HG03469 (cell line): ENCODE results near the gene KCTD3.

Source experiments
- ATAC-seq: cut with Tn5 transposase; IDR thresholded peaks from one replicate; pipeline ENCODE4 v1.9.1; 2021; ENCODE audit warnings: mild to moderate bottlenecking, moderate library complexity, moderate number of reproducible peaks; ENCODE audit not compliant: unreplicated experiment

KCTD3 gene

DNA sequence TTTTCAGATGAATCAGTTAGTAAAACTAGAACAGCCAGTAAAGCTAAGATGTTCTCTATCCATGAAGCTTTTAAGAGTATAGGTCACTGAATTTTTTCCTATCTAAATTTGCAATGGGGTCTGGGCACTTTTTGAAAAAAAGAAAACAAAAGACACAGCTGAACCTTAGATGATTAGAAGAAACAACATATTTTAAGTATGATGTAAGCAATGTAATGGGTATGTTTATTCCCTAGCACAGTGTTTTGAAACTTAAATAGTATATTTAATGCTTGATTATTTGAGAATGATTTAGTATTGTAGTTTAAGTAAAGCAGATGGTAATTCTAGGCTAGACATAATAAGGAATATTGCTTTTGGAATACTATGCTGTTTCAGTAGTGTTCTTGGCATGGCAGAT lies 36.2 kb downstream of the KCTD3 start:
- ATAC-seq: no peak

DNA sequence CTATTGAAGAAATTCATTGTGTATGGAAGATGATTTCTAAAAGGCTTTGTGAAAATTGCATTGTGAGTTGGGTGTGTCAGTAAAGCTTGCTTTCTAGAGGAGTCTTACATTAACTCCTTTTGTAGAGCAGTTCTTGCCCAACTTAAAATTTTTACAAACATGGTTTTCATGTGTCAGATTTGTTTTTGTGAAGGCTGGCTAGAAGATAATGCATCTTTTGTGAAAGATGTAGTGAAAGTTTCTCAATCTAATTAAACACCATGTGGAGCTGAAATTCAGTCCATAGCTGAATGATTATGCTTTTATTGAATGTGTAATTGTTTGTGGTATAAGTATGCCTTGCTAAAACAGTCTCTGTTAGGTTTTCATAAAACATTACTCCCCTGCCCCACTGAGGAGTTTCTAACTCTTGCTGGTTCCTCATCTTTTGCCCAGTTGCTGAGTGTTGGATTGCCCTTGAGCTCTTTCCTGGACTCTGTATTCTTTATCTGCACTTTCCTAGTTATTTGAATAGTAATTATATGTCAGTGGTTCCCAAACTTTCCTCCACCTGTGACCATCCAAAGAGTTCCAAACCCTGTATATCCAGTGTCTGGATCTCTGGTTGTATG lies 38.0 kb downstream of the KCTD3 start:
- no peak for ATAC-seq

DNA sequence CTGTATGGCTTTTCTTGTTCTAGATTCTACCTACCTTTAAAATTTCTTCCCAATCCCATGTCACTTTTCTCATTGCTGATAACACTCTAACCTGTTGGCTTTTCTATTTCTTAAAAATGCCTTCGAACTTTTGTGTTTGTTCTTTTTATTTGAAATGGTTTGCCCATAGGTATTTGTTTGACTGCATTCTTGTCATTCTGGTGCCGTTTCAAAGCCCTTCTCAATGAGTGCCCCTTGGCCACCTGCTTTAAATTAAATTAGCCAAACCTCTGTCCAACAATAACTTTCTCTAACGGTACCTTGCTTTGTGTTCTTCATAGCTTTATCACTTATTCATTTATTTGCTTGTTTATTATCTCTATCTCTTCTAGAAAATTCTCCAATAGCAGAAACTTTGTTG lies 38.9 kb downstream of the KCTD3 start:
- ATAC-seq: no peak

DNA sequence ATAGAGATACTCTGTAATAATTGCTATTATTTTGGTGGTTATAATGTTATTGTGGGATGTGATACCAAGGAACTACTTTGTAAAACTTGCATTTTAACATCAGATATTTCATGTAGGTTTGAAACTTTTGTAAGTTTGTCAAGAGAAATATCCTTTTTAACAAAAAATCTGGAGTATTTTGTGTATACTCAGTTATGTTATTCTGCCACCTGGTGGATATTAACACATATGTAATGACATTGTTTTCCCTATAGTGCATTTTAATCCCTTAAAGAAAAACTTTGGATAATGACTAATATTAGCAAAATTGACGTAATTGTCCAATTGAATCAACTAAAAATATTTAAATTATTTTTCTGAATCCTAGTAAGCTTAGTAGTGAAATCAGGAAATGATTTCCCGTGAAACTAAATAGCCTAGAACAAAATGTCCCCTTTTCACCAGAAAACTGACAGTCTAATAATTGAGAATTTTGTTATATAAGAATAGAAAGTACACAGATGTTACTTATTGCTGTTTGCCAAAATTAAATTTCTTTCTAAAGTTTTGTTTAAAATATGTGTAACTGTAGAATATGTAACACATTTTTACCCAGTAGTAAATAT lies 39.6 kb downstream of the KCTD3 start:
- peak; percentile 45 for ATAC-seq

DNA sequence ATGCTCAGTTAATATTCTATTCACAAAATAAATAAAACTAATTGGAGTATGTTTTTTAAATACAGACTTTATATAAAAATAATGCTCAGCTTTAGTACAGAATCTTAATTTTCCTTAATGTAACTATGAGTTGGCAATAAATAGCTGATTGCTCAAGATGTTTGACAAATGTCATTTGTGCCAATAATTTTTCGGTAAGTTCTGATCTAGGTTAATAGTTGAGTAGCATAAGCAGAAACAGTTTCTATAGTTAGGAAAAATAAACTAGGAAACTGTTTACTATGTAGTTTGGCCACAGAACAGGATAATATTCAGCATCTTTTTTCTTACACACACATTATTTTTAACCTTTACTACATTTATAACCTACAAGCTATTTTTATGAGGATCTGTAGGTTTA lies 40.3 kb downstream of the KCTD3 start:
- no peak for ATAC-seq

DNA sequence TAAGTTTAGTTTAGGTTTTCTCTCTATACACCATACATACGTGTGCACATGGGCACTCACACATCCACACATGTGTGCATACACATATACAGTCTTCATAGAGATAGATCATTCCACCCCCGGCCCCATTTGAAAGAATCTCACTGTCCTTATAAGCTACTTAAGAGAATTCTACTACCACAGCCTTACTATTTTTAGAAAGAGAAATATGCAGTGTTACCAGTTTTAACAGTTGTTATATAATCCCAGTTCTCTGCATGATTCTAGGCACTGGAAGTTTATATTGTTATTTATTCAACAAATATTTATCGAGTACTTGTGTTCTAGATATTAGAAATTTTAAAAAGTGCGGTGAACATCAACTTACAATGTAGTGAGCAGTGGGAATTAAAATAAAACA lies 41.5 kb downstream of the KCTD3 start:
- ATAC-seq: no peak

DNA sequence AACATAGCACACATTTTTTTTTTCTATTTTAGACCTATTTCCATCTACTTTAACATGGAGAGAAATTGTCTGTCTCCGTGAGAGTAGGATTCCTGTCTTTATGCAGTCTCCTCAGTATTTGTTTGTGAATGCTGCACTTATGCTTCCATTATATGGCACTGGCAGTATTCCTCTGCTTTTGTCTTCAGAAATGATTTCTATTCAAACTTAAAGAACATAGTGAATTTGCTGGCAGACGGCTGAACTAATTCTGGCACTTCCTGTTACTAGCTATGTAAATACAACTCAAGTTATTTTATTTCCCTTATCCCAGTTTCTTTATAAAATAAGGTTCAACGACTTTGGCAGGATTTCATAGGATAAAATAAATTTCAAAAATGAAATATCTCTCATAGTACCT lies 45.3 kb downstream of the KCTD3 start:
- ATAC-seq: no peak

DNA sequence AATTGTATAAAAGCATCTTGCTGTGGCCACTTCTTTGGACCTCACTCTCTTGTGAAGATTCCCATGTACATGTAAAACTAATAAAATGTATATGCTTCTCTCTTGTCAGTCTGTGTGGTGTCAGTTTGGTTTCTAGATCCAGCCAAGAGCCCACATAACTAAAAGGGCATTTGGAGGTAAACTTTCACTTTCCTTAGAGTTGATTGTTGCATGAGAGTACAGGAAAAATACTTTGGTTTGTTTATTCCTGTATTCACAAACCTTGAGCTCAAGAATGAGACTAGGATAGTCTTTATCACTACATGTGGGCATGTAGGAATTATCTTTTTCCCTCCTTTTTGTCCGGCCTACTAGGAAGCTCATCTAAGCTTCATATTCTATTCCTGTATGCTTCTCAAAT lies 50.9 kb downstream of the KCTD3 start:
- ATAC-seq: no peak

DNA sequence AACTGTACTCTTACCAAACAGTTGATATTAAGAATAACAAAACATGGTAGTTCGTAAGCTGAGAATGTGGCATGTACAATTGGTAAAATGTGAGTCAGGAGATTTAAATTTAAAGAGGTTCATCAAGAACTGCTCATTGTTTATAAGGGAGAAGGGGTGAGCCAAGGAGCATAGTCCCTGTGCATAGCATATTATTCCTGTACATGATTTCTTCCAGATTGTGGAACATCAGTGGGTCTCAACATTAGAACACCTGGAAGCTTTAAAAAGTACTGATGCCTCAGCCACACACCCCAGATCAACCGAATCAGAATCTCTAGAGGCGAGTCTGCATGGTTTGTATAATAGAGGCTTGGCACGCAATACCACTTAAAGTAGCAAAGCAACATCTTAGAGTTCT lies 56.1 kb downstream of the KCTD3 start:
- ATAC-seq: no peak

DNA sequence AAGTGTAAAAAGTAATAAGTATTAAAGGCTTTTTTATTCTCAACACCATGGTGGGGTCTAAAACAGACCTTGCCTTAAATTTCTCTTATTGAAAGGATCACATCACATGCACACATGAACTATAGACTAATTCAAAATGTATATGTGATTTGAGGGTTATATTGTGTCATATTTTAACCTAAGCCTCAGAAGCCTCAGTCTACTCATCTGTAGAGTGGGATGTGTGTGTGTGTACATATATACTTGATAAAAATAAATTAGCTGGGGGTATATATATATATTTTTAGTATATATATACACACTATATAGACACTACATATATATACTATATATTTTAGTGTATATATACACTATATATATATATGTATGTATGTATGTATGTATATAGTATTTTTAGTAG lies 58.8 kb downstream of the KCTD3 start:
- no peak for ATAC-seq

DNA sequence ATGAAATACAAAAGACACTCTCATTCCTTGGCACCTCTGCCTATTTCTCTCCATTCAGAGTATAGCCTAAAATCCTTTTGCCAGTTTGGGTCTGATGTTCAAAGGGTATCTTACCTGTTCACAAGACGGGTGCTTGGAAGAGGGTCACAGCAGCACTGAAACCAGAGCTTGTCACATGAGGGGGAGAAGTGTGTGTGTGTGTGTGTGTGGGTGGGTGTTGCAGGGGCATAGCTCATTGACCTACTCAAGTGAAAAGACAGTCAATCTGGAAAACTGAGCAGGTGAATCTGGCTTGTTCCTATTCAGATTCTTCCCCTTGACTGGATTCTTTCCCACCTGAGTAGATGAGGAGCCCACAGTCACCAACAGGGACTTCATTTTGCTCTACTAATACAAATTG lies 63.9 kb downstream of the KCTD3 start:
- ATAC-seq: no peak

DNA sequence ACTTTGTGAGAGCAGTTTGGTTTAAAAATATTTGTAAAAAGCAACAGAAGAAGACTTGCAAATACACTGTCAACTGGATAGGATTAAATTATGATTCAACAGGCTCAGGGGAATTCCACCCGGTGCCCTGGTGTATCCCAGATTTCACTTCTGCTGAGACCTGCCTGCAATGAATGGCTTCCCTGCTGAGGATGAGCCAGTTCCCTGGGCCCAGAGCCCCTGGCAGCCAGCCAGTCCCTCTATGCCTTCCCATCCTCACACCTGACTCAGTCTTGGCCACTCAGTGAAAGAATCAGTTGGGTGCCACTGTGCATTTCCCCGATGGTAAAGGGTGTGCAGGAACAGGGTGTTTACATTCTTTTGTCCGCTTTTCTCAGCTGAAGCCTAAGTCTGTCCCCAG lies 64.4 kb downstream of the KCTD3 start:
- ATAC-seq: no peak

DNA sequence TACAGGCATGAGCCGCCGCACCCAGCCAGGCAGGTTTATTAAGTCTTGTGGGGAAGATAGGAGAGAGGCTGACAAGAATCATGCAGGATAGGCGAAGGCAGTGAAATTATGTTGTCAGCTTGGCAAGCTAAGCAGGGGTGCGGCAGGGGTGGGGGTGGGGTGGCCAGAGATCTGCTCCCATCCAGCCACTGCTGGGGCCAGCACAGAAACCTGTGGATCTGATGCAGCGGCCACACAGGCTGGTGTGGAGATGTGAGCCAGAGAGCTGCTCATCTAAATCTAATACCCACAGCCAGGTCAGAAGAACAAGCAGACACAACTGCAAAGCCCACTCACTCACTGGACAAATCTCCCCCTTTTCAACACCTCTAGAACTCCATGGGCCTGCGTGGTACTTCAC lies 68.7 kb downstream of the KCTD3 start:
- ATAC-seq: no peak

DNA sequence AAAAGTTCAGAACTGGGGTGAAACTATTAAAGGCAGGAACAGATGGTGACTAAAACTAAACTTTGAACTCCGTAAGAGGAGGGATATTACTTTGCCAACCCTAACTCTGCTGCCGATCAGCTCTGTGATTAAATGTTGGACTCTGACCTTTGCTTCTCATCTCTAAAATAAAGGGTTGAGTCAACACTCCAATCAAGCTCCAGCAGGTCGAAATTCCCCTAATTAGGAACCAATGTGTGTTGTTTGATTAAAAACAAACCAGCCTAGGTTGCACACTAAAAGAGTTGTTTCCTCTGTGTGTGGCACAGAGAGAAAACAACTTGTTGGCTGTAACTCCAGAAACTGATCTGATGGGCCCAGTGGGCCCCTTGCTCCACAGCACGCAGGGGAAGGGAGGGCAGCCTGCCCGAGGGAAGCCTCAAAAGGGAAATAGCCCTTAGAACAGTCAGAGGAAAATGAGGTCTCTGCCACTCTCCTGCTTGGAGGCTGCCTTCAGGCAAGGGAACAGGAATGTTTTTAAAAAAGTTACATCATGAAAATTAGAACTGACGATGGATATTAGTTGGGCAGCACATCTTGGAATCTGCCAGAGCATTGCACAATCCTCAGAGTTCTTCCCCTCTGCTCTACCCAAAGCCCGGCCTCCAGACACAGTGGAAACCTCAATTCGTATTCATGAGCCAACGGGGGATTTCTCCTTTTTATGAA lies 69.3 kb downstream of the KCTD3 start:
- ATAC-seq: no peak

DNA sequence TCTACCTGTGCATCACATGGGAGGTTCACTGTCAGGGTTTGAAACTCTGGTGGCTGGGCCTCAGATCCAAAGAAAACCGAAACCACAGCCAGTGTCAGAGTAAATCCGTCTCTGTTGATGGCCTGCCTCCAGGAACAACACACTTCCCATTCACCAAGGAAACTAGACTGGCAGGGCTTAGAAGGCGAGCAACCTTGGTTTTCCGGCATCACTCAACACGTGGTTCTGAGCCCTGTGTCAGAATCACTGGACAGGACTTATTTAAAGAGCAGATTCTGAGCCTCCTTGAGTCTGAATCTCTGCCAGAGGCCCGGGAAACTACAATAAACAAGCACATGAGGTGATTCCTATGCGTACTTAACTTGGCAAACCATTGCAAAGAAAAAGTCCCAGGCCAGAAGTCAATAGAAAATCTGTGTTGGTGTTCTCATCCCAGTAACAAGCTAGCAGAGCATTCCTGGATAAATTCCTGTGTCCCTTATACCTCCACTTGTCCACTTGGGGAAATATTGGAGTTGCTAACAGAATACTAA lies 70.0 kb downstream of the KCTD3 start:
- ATAC-seq: no peak

DNA sequence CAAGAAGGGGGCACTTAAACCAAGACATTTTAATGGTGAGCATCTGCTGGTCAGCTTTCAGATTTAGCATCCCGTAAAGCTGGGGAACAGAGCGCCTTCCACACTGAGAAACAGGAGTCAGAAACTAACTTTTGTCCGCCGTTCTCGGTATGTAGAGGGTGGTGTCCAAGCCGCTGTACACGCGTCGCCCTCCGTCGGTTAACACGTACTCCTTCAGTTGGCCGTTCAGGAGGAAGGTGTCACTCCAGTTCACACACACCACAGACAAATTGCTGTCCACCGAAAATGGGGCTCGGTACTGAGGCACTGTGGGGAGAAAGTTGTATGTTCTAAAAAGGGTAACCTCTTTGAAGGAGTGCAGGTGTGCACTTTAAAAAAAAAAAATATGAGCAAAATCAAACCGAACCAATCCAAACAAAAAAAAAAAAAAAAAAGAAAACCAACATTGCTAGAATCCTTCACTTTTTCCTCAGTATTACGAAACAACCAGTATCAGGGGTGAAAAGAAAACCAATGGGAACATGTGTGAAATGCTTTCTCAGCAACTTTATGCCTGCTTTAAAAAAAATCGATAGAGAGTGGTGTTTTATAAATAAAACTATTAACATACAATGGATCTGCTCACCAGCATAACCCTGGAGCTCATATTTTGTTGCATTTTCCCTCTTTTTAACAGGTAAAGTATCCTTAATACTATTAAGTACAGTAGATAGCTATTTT lies 73.5 kb downstream of the KCTD3 start:
- no peak for ATAC-seq

DNA sequence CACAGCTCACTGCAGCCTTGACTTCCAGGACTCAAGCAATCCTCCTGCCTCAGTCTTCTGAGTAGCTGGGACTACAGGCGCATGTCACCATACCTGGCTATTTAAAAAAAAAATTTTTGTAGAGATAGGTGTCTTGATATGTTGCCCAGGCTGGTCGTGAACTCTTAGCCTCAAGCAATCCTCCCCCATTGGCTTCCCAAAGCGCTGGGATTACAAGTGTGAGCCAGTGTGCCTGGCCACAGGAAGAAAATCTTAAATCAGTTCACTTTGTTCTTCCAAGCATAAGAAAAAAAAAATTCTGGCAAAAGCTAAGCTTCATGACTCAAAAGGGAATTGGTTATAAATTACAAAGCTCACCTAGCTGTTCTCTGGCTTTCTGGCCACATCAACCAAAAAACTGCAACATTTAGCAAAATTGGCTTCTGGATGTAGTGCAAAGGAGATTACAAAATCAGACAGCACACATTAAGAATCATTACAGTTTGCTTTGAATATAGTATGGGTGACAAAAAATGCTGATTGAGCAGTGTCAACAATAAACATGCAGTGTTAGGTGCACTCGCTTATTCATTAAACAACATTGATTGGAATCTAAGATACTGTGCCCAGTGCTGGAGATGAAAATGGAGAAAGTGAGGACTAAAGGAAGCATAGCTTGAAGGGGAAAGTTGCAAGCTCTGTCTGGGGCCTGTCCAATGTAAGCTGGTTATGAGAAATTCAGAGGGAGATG lies 76.7 kb downstream of the KCTD3 start:
- ATAC-seq: no peak

DNA sequence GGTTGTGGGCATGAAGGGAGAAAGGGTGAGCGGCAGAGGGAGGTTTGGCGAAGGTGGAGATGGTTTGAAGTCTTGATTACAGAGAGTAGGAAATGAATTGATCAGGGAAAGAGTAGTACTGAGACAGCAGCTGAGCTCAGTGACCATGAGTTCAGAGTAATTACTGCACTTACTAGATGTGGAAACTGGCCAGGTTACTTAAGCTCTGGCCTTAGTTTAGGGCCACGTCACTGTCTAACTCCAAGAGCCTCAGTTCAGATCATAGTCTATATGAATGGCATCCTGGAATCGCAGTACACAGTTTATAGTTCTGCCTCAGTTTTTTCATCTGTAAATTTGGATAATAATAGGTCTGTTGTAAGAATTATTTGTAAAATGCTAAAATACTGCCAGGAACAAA lies 78.1 kb downstream of the KCTD3 start:
- no peak for ATAC-seq

DNA sequence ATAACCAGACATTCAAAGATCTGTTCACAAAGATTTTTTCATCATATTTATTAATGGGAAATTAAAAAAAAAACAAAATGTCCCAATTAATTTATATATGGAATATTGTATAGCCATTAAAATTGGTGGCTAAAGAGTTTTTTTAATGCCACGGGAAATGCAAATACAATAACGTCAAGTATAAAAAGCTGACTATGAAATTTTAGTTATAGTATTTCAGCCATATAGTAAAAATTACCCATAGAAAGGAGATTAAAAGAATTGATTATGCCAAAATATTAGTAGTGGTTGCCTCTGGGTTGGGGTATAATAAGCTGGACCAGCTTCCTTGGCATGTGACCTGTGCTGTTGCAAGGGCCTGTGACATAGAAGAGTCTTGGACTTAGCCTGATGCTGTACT lies 78.8 kb downstream of the KCTD3 start:
- ATAC-seq: no peak

DNA sequence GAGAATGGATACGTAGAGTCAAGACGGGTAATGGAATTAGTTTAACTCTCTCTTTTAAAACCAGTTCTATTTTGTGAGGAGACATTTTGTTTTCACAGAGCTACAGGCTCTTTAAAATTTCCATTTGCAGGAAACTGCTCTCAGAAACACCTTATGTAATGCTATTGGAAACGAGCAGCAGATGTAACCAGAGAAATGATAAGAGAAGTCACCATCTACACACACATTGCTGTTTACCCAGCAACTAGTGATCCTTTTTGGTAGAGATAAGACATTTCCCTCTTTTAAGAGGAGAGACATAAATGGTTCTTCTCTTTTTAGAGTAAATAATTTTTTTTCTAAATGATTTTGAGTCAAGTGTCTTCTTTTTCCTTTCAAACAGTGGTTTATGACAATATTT lies 80.6 kb downstream of the KCTD3 start:
- no peak for ATAC-seq

DNA sequence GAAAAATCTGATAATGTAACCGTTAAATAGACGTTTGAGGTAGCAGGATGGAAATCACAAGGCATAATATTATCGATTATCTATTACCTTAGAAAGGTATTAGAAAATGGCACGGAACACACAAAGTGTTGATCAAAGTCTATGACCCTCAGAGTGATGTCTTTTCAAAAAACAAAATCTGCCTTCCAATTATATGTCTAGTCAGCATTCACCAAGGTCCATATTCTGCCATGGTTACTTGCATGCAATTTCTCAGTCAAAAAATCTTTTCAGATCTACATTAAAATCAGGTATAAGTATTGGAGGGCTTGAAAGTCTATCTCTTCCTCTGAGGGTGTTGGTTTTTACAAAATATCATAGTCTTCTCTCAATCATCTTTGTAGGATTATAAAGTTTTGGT lies 81.9 kb downstream of the KCTD3 start:
- ATAC-seq: no peak
